GM21737 (cell line): ENCODE data around the gene LSM4.
A peak's percentile ranks its signal among the peaks of the same experiment; 100 is the strongest.
"Not testable (repeated sequence)": the region's sequence is repeated elsewhere in the genome, so short reads cannot be mapped to it uniquely, and the experiment has no call there.

Experiments
- ATAC-seq: cut with Tn5 transposase; IDR thresholded peaks from one replicate; pipeline ENCODE4 v1.9.1; 2021; ENCODE audit warnings: mild to moderate bottlenecking, moderate library complexity; ENCODE audit not compliant: unreplicated experiment

LSM4 gene

DNA sequence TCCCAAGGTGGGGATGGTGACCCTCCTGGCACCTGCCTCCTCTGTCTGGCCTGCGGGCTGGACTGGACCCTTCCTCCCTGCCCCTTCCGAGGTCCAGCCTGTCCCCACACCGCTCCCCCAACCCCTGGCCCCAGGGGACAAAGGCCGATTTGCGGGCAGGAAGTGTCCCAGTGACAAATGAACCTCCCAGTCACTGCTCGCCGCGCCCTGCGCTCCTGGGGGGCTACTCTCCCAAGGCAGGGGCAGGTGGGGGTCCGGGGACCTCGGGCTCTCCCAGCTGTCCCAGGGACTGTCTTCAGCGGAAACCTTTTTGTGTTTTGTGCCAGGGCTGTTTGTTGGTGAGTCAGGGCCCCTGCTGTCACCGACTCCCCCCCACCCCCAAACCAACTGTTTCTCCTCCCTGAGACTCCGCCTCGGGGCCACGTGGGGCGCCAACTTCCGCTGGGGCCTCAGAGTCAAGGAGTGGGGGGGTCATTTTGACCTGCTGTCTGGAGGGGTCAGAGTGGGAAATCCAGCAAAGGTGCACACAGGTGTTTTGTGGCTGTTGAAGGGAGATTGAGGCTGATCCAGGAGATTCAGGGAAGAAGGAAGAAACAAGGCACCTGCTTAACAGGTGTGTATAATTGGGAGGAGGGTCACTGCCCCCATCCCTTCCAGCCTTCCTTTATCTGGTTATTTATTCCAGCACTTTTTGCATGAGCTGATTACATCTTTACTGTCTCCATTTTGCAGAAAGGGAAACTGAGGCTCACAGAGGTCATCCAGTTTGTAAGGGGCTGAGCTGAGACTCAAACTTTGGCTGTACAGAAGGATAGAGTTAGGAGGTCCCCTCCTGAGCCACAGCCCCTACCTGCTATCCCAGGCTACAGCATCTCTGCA lies 18.4 kb upstream of the LSM4 start:
- ATAC-seq, result no peak

DNA sequence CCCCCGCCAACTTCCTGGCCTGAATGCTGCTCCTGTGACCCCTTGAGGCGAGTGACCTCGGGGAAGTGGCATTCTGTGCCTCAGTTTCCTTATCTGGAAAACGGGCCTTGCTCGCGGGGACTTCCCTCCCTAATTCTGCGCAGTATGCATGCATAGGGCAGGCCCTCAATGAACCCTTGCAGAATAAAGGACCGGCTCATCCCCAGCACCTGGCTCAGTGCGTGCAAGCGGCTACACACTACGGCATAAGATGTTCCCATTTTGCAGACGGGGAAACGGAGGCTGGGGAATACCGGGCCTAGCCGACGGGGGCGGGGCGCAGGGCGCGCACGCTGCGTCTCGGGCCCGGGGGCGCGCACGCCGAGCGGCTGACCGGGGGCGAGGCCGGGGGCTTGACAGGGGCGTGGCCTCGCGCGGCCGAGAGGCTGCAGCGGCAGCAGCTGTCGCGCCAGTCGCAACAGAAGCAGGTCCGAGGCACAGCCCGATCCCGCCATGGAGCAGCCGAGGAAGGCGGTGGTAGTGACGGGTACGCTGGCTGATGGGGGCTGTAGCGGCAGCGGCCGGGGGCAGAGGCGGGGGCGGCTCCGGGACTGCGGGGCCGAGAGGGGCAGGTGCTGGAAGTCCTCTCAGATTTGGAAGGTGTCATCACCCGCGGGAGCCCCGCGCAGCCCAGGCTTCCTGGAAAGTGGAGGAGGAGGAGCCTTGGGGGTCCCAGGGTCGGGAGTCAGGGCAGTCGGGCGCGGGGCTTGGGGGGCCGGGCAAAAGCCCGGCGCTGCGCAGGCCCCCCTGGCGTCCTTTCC lies 17.5 kb upstream of the LSM4 start, which contains the start of gene PGPEP1:
PGPEP1 (plus strand) TSS at position 409 of the 800 bp plus-strand sequence; CDS start at position 493, 84 bp downstream.
- ATAC-seq, result no peak

DNA sequence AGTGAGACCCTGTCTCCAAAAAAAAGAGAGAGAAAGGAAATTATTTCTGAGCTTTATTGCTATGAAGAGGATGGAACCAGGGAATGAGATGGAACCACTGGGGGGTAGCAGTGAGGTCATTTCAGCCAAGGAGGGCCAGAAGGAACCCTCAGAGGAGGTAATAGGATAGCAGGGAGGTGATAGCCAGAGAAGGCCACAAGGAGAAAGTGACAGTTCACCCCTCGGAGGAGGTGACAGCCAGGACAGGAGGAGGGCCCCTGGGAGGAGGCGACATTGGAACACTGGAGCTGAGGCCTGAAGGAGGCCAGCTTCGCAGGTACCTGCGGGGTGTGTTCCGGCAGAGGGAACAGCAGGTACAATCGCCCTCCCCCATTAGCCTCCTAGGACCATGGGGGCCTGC lies 16.8 kb upstream of the LSM4 start:
- no peak for ATAC-seq

DNA sequence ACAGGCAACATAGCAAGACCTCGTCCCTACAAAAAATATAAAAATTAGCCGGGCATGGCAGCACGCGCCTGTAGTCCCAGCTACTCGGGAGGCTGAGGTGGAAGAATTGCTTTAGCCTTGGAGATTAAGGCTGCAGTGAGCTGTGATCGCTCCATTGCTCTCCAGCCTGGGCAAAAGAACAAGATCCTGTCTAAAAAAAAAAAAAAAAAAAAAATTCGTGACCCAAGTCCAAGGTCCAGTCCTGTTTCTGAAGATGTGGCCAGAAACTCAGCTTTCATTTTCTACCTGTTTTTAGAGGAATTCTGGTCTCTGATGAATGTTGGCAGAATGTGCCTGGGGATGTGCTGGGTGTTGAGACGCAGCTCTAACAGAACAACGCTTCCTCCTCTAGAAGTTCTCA lies 15.7 kb upstream of the LSM4 start:
- no peak for ATAC-seq

DNA sequence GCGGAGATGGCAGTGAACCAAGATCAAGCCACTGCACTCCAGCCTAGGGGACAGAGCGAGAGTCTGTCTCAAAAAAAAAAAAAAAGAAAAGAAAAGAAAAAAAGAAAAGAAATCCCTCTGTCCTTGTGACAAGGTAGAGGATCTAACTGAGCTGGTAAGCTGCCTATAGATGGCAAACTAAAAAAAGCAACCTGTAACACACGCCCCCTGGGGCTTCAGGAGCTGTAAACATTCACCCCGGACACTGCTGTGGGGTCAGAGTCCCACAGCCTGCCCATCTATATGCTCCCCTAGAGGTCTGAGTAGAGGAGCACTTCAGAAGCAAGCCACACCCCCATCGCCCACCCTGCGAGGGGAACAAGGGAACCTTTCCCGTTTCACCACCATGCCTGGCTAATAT lies 13.2 kb upstream of the LSM4 start:
- no peak for ATAC-seq

GRCh38 chr19:18333680-18334079 lies 10.8 kb upstream of the LSM4 start:
- ATAC-seq, result no peak

- no peak for ATAC-seq
These were observed 10.1 kb upstream of the LSM4 start for GRCh38 chr19:18332917-18333530.

DNA sequence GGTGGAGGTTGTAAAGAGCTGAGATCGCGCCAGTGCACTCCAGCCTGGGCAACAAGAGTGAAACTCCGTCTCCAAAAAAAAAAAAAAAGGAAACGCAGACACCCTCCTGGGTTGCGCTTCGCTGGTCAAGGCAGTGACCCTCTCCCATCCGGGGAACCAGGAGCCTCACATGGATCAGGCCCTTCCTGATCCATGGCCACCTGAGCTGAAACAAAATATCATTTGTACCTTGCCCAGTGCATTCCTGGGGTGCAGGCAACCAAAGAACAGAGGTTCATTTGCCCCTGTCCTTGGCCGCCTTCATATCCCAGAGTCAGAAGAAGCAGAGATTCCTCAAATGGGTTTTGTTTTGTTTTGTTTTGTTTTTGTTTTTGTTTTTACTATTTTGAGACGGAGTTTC lies 8.0 kb upstream of the LSM4 start:
- no peak for ATAC-seq

DNA sequence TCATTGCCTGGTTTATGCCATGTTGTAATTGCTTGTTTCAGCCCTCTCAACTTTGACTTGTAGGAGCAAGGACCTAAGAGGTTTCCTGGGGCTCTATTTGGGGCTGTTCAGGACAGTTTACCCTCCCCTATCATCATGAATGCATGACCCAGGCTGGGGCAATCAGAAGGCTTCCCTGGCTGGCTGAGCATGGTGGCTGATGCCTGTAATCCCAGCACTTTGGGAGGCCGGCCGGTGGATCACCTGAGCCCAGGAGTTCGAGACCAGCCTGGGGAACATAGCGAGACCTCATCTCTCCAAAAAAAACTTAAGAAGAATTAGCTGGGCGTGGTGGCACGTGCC lies 6.1 kb upstream of the LSM4 start:
- no peak for ATAC-seq

GRCh38 chr19:18328340-18329034 lies 5.6 kb upstream of the LSM4 start:
- ATAC-seq, result peak; percentile 91

DNA sequence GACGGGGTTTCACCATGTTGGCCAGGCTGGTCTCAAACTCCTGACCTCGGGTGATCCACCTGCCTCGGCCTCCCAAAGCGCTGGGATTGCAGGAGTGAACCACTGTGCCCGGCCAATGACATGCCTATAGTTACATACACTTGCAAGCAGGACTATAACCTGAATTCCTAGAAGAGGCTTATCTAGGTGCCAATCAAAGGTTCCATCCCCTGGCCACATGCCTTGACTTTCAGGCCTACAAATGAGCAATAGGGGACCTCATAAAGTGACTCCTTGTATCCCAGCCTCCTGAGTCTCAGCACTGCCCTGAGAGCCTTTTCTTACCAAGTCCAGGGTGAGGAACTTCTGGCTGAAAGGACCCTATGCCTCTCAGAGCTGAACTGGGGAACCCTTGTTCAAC lies 3.9 kb upstream of the LSM4 start:
- ATAC-seq, result no peak

DNA sequence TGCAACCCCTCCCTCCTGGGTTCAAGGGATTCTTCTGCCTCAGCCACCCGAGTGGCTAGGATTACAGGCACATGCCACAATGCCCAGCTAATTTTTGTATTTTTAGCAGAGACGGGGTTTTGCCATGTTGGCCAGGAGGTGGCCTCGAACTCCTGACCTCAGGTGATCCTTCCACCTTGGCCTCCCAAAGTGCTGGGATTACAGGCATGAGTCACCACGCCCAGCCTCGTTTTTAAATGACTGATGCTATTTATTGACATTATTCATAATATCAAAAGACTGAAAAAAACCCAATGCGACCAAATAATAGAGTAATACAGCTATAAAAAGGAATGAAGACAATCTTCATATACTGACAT lies 1.5 kb upstream of the LSM4 start:
- ATAC-seq, result not testable (repeated sequence)

GRCh38 chr19:18322318-18322758 lies 538 bp downstream of the LSM4 start:
- ATAC-seq, result no peak

GRCh38 chr19:18321734-18322102 lies 1.2 kb downstream of the LSM4 start:
- ATAC-seq, result no peak

GRCh38 chr19:18320865-18321733 lies 1.8 kb downstream of the LSM4 start:
- ATAC-seq, result no peak

DNA sequence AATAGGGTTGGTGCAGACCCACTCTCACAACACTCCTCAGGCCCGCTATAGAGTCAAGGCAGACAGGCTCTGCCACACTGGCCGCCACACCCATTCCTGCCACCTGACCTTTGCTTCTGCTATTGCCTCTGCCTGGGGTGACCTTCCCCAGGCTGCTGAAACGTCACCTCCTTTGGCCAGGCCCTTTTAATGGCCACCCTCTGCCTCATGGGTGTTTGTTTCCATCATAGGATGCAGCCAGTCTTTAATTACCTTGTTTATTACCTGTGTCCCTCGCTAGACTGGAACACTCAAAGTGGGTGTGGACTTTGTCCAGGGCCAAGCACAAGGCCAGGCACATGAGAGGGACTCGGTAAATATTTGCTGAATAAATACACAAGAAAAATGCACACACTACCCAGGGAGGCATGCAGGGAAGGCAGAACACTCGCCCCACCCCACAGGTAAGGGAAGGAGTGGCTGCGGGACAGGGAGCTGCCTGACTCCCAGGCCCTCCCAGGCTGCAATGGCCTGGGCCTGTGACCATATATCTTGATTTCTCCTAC lies 3.2 kb downstream of the LSM4 start:
- ATAC-seq, result no peak

GRCh38 chr19:18317961-18318800 lies 4.7 kb downstream of the LSM4 start:
- ATAC-seq, result no peak

- no peak for ATAC-seq
These were observed 9.5 kb downstream of the LSM4 start for GRCh38 chr19:18313398-18313797.

GRCh38 chr19:18312092-18312534 lies 10.8 kb downstream of the LSM4 start:
- no peak for ATAC-seq
